Trophoblast cell (in vitro differentiated cells and primary cell): ENCODE results near the gene ENPP7.
A peak's percentile ranks its signal among the peaks of the same experiment; 100 is the strongest.

Source experiments
- DNase-seq, 2 donors: peaks; one replicate each; pipeline ENCODE4 v3.0.0-alpha.2; 2016
- H2AFZ ChIP-seq: 2 replicates; pipeline ENCODE4 v1.6.1; 2013; ENCODE audit warnings: low read length, moderate library complexity, mild to moderate bottlenecking; ENCODE audit not compliant: insufficient read depth, poor library complexity
- H2AK5ac ChIP-seq: 2 replicates; pipeline ENCODE4 v1.6.1; 2013; ENCODE audit warnings: mild to moderate bottlenecking, low read length
- H2BK120ac ChIP-seq: 2 replicates; pipeline ENCODE4 v1.6.1; 2013; ENCODE audit warnings: low read length, mild to moderate bottlenecking, moderate library complexity; ENCODE audit not compliant: insufficient read depth, poor library complexity
- H2BK12ac ChIP-seq: 2 replicates; pipeline ENCODE4 v1.6.1; 2013; ENCODE audit warnings: mild to moderate bottlenecking, low read length, moderate library complexity
- H2BK5ac ChIP-seq: 2 replicates; pipeline ENCODE4 v1.6.1; 2013; ENCODE audit warnings: low read length, low read depth, moderate library complexity, mild to moderate bottlenecking; ENCODE audit not compliant: poor library complexity
- H3K14ac ChIP-seq: 2 replicates; pipeline ENCODE4 v1.6.1; 2013; ENCODE audit warnings: mild to moderate bottlenecking, low read length
- H3K18ac ChIP-seq: 2 replicates; pipeline ENCODE4 v1.6.1; 2013; ENCODE audit warnings: mild to moderate bottlenecking, low read length
- H3K23ac ChIP-seq: 2 replicates; pipeline ENCODE4 v1.6.1; 2013; ENCODE audit warnings: low read length
- H3K27ac ChIP-seq: 2 replicates; pipeline ENCODE4 v1.5.1; 2013; ENCODE audit warnings: low read depth, mild to moderate bottlenecking, inconsistent platforms, low read length, moderate library complexity
- H3K27me3 ChIP-seq: 2 replicates; pipeline ENCODE4 v1.6.1; 2013; ENCODE audit warnings: inconsistent platforms, mild to moderate bottlenecking, low read length, moderate library complexity; ENCODE audit not compliant: insufficient read depth
- H3K36me3 ChIP-seq, 2 experiments: 1 replicate in 1 of 2; 2 replicates in 1 of 2; pipeline ENCODE4 v1.6.1; 2013; ENCODE audit warnings: low read length in 2 of 2, mild to moderate bottlenecking in 2 of 2, moderate library complexity in 1 of 2; ENCODE audit not compliant: insufficient read depth in 2 of 2, control insufficient read depth in 1 of 2
- H3K4ac ChIP-seq: 2 replicates; pipeline ENCODE4 v1.6.1; 2013; ENCODE audit warnings: low read depth, mild to moderate bottlenecking, low read length, moderate library complexity
- H3K4me1 ChIP-seq, 2 experiments: 1 replicate in 1 of 2; 2 replicates in 1 of 2; pipeline ENCODE4 v1.6.1; 2013; ENCODE audit warnings: low read length in 2 of 2, mild to moderate bottlenecking in 2 of 2, moderate library complexity in 1 of 2; ENCODE audit not compliant: insufficient read depth in 2 of 2, control insufficient read depth in 1 of 2
- H3K4me2 ChIP-seq: 2 replicates; pipeline ENCODE4 v1.6.1; 2013; ENCODE audit warnings: inconsistent platforms, mild to moderate bottlenecking, low read length, moderate library complexity
- H3K4me3 ChIP-seq: 2 replicates; pipeline ENCODE4 v1.5.1; 2013; ENCODE audit warnings: mild to moderate bottlenecking, low read depth, low read length, inconsistent platforms
- H3K79me1 ChIP-seq: one replicate; pipeline ENCODE4 v1.6.1; 2013; ENCODE audit warnings: low read length
- H3K79me2 ChIP-seq: 2 replicates; pipeline ENCODE4 v1.6.1; 2013; ENCODE audit warnings: low read length, mild to moderate bottlenecking; ENCODE audit not compliant: control insufficient read depth, insufficient read depth, poor library complexity
- H3K9ac ChIP-seq: 2 replicates; pipeline ENCODE4 v1.6.1; 2013; ENCODE audit warnings: mild to moderate bottlenecking, low read length
- H3K9me3 ChIP-seq: 2 replicates; pipeline ENCODE4 v1.6.1; 2013; ENCODE audit warnings: low read depth, mild to moderate bottlenecking, control low read depth, inconsistent platforms, low read length; ENCODE audit not compliant: insufficient read depth
- H4K12ac ChIP-seq: 2 replicates; pipeline ENCODE4 v1.6.1; 2013; ENCODE audit warnings: low read depth, mild to moderate bottlenecking, low read length, moderate library complexity
- H4K8ac ChIP-seq: 2 replicates; pipeline ENCODE4 v1.6.1; 2013; ENCODE audit warnings: low read depth, mild to moderate bottlenecking, low read length, moderate library complexity
- H4K91ac ChIP-seq: one replicate; pipeline ENCODE4 v1.6.1; 2013; ENCODE audit warnings: low read depth, mild to moderate bottlenecking, low read length, moderate library complexity
- WGBS: extraction: QIAGEN DNeasy Blood & Tissue Kit; methylation state at CpG from one replicate; pipeline ENCODE4 v1.1.7; 2013; ENCODE audit warnings: missing lambda C conversion rate; ENCODE audit not compliant: insufficient read length, insufficient coverage; ENCODE audit errors: extremely low coverage; 5-methylcytosine and 5-hydroxymethylcytosine counted together

ENPP7 gene

GRCh38 chr17:79728908-79729471 is 1.8 kb upstream of the ENPP7 start:
- WGBS = no CpG with 5 or more reads among the region's 26 CpGs

GRCh38 chr17:79729761-79730160 is 982 bp upstream of the ENPP7 start:
- H3K14ac ChIP-seq = no peak overlapping the region
- H3K4ac ChIP-seq = no peak overlapping the region
- no peak overlapping the region for H2BK120ac ChIP-seq
- no peak overlapping the region for H3K4me2 ChIP-seq
- H3K23ac ChIP-seq = no peak overlapping the region
- WGBS = no CpG with 5 or more reads among the region's 12 CpGs
- no peak overlapping the region for H3K18ac ChIP-seq
- H2AK5ac ChIP-seq = no peak overlapping the region
- H3K4me1 ChIP-seq = no peaks in the 10 kb centered on the region
- no peak overlapping the region for H3K4me3 ChIP-seq
- H3K79me1 ChIP-seq = no peaks in the 10 kb centered on the region
- no peak overlapping the region for H2BK12ac ChIP-seq
- H4K8ac ChIP-seq = no peak overlapping the region
- no peak overlapping the region for H4K12ac ChIP-seq
- H3K79me2 ChIP-seq = no peaks in the 10 kb centered on the region
- H3K9me3 ChIP-seq = peaks cover 5% of the 10 kb centered on the region
- H3K27me3 ChIP-seq = no peaks in the 10 kb centered on the region
- no peak overlapping the region for H3K27ac ChIP-seq
- H2BK5ac ChIP-seq = no peak overlapping the region
- DNase-seq = no peak
- H3K9ac ChIP-seq = no peak overlapping the region
- H3K36me3 ChIP-seq = no peaks in the 10 kb centered on the region
- H2AFZ ChIP-seq = no peak overlapping the region
- H4K91ac ChIP-seq = no peak overlapping the region

More at GRCh38 chr17:79728908-79729471, 1.8 kb upstream of the ENPP7 start:
- H4K91ac ChIP-seq = no peak overlapping the region
- H3K27me3 ChIP-seq = no peaks in the 10 kb centered on the region
- H3K36me3 ChIP-seq = no peaks in the 10 kb centered on the region
- no peak overlapping the region for H3K4me2 ChIP-seq
- H4K8ac ChIP-seq = peak overlapping the region; percentile 85
- no peak overlapping the region for H3K4ac ChIP-seq
- DNase-seq = no peak
- H4K12ac ChIP-seq = peak overlapping the region; percentile 39
- no peak overlapping the region for H3K4me3 ChIP-seq
- H3K23ac ChIP-seq = no peak overlapping the region
- H2BK12ac ChIP-seq = no peak overlapping the region
- H3K4me1 ChIP-seq = no peaks in the 10 kb centered on the region
- peaks cover 5% of the 10 kb centered on the region for H3K9me3 ChIP-seq
- H2AK5ac ChIP-seq = no peak overlapping the region
- no peak overlapping the region for H3K14ac ChIP-seq
- H3K18ac ChIP-seq = no peak overlapping the region
- H3K79me1 ChIP-seq = no peaks in the 10 kb centered on the region
- H3K27ac ChIP-seq = no peak overlapping the region
- no peak overlapping the region for H2BK120ac ChIP-seq
- H3K9ac ChIP-seq = no peak overlapping the region
- H2AFZ ChIP-seq = peak overlapping the region; percentile 85
- H2BK5ac ChIP-seq = no peak overlapping the region
- no peaks in the 10 kb centered on the region for H3K79me2 ChIP-seq

DNA sequence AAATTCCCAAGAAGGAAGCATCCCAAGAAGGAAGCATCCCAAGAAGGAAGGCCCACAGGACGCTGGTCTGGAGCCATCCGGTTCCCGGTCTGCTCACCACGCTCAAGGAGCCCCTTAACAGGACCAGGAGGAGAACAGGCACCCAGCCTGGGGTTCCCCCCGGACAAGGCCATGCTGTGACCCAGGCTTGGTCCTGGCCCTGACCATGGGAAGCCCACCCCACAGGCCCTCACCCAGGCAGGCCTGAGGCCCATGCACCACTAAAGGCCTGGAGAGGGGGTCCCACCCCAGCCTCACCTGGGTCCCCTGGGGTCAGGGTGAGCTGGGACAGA is 340 bp upstream of the ENPP7 start:
- Histone ChIP-seq H2BK120ac (no peak overlapping the region), H3K79me2 (no peaks in the 10 kb centered on the region), H3K14ac (no peak overlapping the region), H3K36me3 (no peaks in the 10 kb centered on the region), H4K91ac (no peak overlapping the region), H2AFZ (no peak overlapping the region), H3K27ac (no peak overlapping the region), H3K9me3 (peaks cover 5% of the 10 kb centered on the region), H4K12ac (no peak overlapping the region), H2AK5ac (no peak overlapping the region), H3K23ac (no peak overlapping the region), H3K4me1 (no peaks in the 10 kb centered on the region), H3K4ac (no peak overlapping the region), H3K27me3 (no peaks in the 10 kb centered on the region), H3K4me3 (peak overlapping the region; percentile 35), H3K18ac (no peak overlapping the region), H3K9ac (no peak overlapping the region), H2BK5ac (no peak overlapping the region), H3K4me2 (no peak overlapping the region), H4K8ac (no peak overlapping the region), H2BK12ac (no peak overlapping the region), H3K79me1 (no peaks in the 10 kb centered on the region)
- no peak for DNase-seq
- no CpG with 5 or more reads among the region's 5 CpGs for WGBS

- no peak overlapping the region for H2BK120ac ChIP-seq
- H3K4me3 ChIP-seq = no peak overlapping the region
- H3K79me1 ChIP-seq = no peaks in the 10 kb centered on the region
- no peak overlapping the region for H2AK5ac ChIP-seq
- H3K27me3 ChIP-seq = no peaks in the 10 kb centered on the region
- no peak overlapping the region for H3K14ac ChIP-seq
- no peaks in the 10 kb centered on the region for H3K36me3 ChIP-seq
- no peak overlapping the region for H3K9ac ChIP-seq
- no peak overlapping the region for H4K12ac ChIP-seq
- H2AFZ ChIP-seq = no peak overlapping the region
- H3K4me2 ChIP-seq = no peak overlapping the region
- no peak overlapping the region for H3K18ac ChIP-seq
- no peak overlapping the region for H3K23ac ChIP-seq
- no peak overlapping the region for H4K91ac ChIP-seq
- no peak overlapping the region for H3K27ac ChIP-seq
- H4K8ac ChIP-seq = no peak overlapping the region
- H3K4ac ChIP-seq = no peak overlapping the region
- no peaks in the 10 kb centered on the region for H3K4me1 ChIP-seq
- DNase-seq = no peak
- no peak overlapping the region for H2BK5ac ChIP-seq
- no peaks in the 10 kb centered on the region for H3K79me2 ChIP-seq
- no peak overlapping the region for H2BK12ac ChIP-seq
- no CpG with 5 or more reads among the region's 10 CpGs for WGBS
- peaks cover 5% of the 10 kb centered on the region for H3K9me3 ChIP-seq
Measured at GRCh38 chr17:79732254-79732653, 1.5 kb downstream of the ENPP7 start.
